HepG2 (cell line): ENCODE data around the gene LRRC63. TPM values are rescaled to one million over a fixed set of nuclear protein-coding genes. Genes with fewer than 3 reads are reported as not detected.
"Not testable (repeated sequence)": the region's sequence is repeated elsewhere in the genome, so short reads cannot be mapped to it uniquely, and the experiment has no call there.

Source experiments
- ATAC-seq: fragments of 200-7000 bp; cut with Tn5 transposase; 3 replicates; pipeline ENCODE4 v1.9.1; 2020; ENCODE audit warnings: mild to moderate bottlenecking, moderate library complexity
- BruUV-seq: library from RNA; stranded (reverse); fragments of 400-500 nt; replicated peaks from 2 replicates; lab custom pipeline; 2021; lab: Mats Ljungman, UMichigan
- CTCF ChIA-PET: fragments of 300-600 bp; formaldehyde crosslinking; extraction: SDS; loops from one replicate; lab custom pipeline; 2021; ENCODE audit warnings: low total read pairs, inconsistent platforms, low intra/inter-chr PET ratio; lab: Yijun Ruan, JAX
- POLR2A ChIA-PET: fragments of 350-600 bp; sonication (Branson Sonifier 250); formaldehyde crosslinking; loops from one replicate; lab custom pipeline; 2020; ENCODE audit warnings: antibody characterized with exemption, inconsistent platforms; lab: Yijun Ruan, JAX
- DNase-seq: peaks from one replicate; pipeline ENCODE4 v3.0.0-alpha.2; 2015; ENCODE audit warnings: low spot score
- FAIRE-seq: peaks from 3 replicates; lab custom pipeline; 2011; peaks lifted over from hg19 to GRCh38; lab: Jason Lieb, UNC
- H2AFZ ChIP-seq: one replicate; pipeline ENCODE4 v1.6.1; 2011; ENCODE audit warnings: low read length, inconsistent platforms
- H3K27ac ChIP-seq: fragments of 300-600 bp; 3 replicates; pipeline ENCODE4 v1.8.0; 2011; ENCODE audit warnings: mixed run types, mild to moderate bottlenecking, mixed read lengths, low read length, inconsistent platforms; ENCODE audit not compliant: insufficient read depth; ENCODE audit errors: extremely low read length
- H3K27me3 ChIP-seq, 2 experiments: fragments of 200-600 bp in 1 of 2; 2 replicates in 1 of 2; 3 replicates in 1 of 2; pipeline versions ENCODE4 v1.6.0 to v1.8.0; 2011; ENCODE audit warnings: low read length in 2 of 2, mild to moderate bottlenecking in 2 of 2, moderate library complexity in 2 of 2, inconsistent platforms in 1 of 2; ENCODE audit not compliant: insufficient read depth in 2 of 2, control insufficient read depth in 1 of 2
- H3K36me3 ChIP-seq, 2 experiments: fragments of 200-600 bp in 1 of 2; replicated peaks in 1 of 2; 2 replicates in 1 of 2; 3 replicates in 1 of 2; pipeline versions ENCODE4 v1.5.1 to v1.8.0; 2011; ENCODE audit warnings: low read length in 2 of 2, inconsistent platforms in 1 of 2; ENCODE audit not compliant: insufficient read depth in 2 of 2, control insufficient read depth in 1 of 2
- H3K4me1 ChIP-seq: 2 replicates; pipeline ENCODE4 v1.5.1; 2012; ENCODE audit warnings: low read length, inconsistent platforms; ENCODE audit not compliant: insufficient read depth
- H3K4me2 ChIP-seq: 2 replicates; pipeline ENCODE4 v1.6.0; 2011; ENCODE audit warnings: low read depth, low read length, inconsistent platforms
- H3K4me3 ChIP-seq, 3 experiments: fragments of 200-600 bp in 1 of 3; sonication (generic), shearing (Covaris generic) in 1 of 3; replicated peaks in 1 of 3; 2 replicates each; pipeline ENCODE4 v1.5.1; 2011 to 2016; ENCODE audit warnings: low read length in 3 of 3, inconsistent platforms in 2 of 3, low read depth in 2 of 3, mild to moderate bottlenecking in 2 of 3, control low read depth in 1 of 3, mixed read lengths in 1 of 3; ENCODE audit not compliant: insufficient read depth in 1 of 3
- H3K79me2 ChIP-seq: one replicate; pipeline ENCODE4 v1.6.1; 2011; ENCODE audit warnings: low read length, inconsistent platforms; ENCODE audit not compliant: insufficient read depth
- H3K9ac ChIP-seq: 2 replicates; pipeline ENCODE4 v1.6.0; 2011; ENCODE audit warnings: mild to moderate bottlenecking, low read depth, low read length, inconsistent platforms; ENCODE audit not compliant: insufficient read depth
- H3K9me3 ChIP-seq: 2 replicates; pipeline ENCODE4 v1.5.1; 2012; ENCODE audit warnings: mild to moderate bottlenecking, low read length
- H4K20me1 ChIP-seq: 2 replicates; pipeline ENCODE4 v1.6.0; 2011; ENCODE audit warnings: inconsistent platforms, mild to moderate bottlenecking, low read length, moderate library complexity; ENCODE audit not compliant: insufficient read depth
- HNF4A ChIP-seq: sonication (generic); formaldehyde crosslinking; IDR thresholded peaks from 2 replicates; pipeline ENCODE4 v1.4.0; 2020; ENCODE audit warnings: missing genetic modification reagents
- HNF4G ChIP-seq, 2 experiments: sonication (generic) in 1 of 2; formaldehyde crosslinking in 1 of 2; IDR thresholded peaks; 2 replicates each; pipeline versions ENCODE4 v1.4.0 to v1.6.1; 2011 to 2020; ENCODE audit warnings: borderline replicate concordance in 2 of 2, low read depth in 2 of 2, mild to moderate bottlenecking in 2 of 2, low read length in 1 of 2, missing genetic modification reagents in 1 of 2, moderate library complexity in 1 of 2
- PAXIP1 ChIP-seq: sonication (generic); formaldehyde crosslinking; conservative IDR thresholded peaks from 2 replicates; pipeline ENCODE4 v1.4.0; 2020; ENCODE audit warnings: mild to moderate bottlenecking, missing genetic modification reagents, moderate library complexity
- PITX1 ChIP-seq: sonication (generic); formaldehyde crosslinking; IDR thresholded peaks from 2 replicates; pipeline ENCODE4 v1.5.1; 2020; ENCODE audit warnings: mild to moderate bottlenecking, missing genetic modification reagents
- ZNF281 ChIP-seq: sonication (generic); formaldehyde crosslinking; IDR thresholded peaks from 2 replicates; pipeline ENCODE4 v1.4.0; 2020; ENCODE audit warnings: missing genetic modification reagents, borderline replicate concordance
- WGBS: methylation state at CpG from one replicate; pipeline ENCODE4 v1.1.6; 2017; ENCODE audit warnings: low lambda C conversion rate; 5-methylcytosine and 5-hydroxymethylcytosine counted together
- in situ Hi-C: cut with HindIII; loops from 2 replicates; pipeline ENCODE4 v1.10.0; 2017; ENCODE audit warnings: low pct_unique_long_range_greater_than_20kb; ENCODE audit not compliant: extremely low pct_ligation_motif_present
- intact Hi-C: fragments of 100-400 bp; cut with micrococcal nuclease; formaldehyde crosslinking; loops from one replicate; pipeline ENCODE4 v1.10.0; 2022; ENCODE audit not compliant: unreplicated experiment
- polyA plus RNA-seq, 8 experiments: library from polyadenylated mRNA; depleted of rRNA in 3 of 8; stranded (reverse) in 7 of 8; unstranded in 1 of 8; fragments of >200 nt; fragmentation: Illumina TruSeq in 4 of 8; extraction: Trizol in 4 of 8; gene quantifications; 2 replicates each; pipeline versions ENCODE4 v1.2.1 to v1.2.3, GENCODE V29; 2011 to 2016; ENCODE audit warnings: low read depth in 4 of 8, missing spikeins in 1 of 8, mixed read lengths in 1 of 8; ENCODE audit not compliant: insufficient read depth in 1 of 8
- total RNA-seq, 5 experiments: library from RNA; depleted of rRNA; stranded (reverse); fragments of >200 nt; fragmentation: Illumina TruSeq; extraction: Trizol; gene quantifications; 2 replicates each; pipeline ENCODE4 v1.2.3, GENCODE V29; 2016; ENCODE audit warnings: low read depth in 1 of 5

The LRRC63 gene
- total and polyA plus RNA-seq, 2 of the 13 experiments (the other 11 are each of a cell fraction or from before 2014, with no cell fraction given) = not detected

GRCh38 chr13:46220234-46220633, 8.5 kb downstream of the LRRC63 start:
- H4K20me1 ChIP-seq; in situ Hi-C loops; H3K9me3 ChIP-seq; H3K27me3 ChIP-seq; H3K79me2 ChIP-seq; CTCF ChIA-PET; H2AFZ ChIP-seq; H3K27ac ChIP-seq; FAIRE-seq; BruUV-seq; H3K9ac ChIP-seq; POLR2A ChIA-PET; H3K4me3 ChIP-seq; H3K36me3 ChIP-seq; intact Hi-C loops; TF ChIP-seq HNF4G (CRISPR knock-in tag; IDR thresholded peaks at IDR 0.05; ENCODE audit: borderline replicate concordance, low read depth): not testable (repeated sequence)
- H3K4me1 ChIP-seq = peaks cover 12% of the 10 kb centered on the region; the same call in 1 of the 2 replicates
- TF ChIP-seq ZNF281 (CRISPR knock-in tag) = peak; percentile 90
- peak; percentile 62 for TF ChIP-seq HNF4A
- TF ChIP-seq HNF4G (IDR thresholded peaks at IDR 0.05; ENCODE audit: borderline replicate concordance, low read depth, low read length) = 0 out of 2 replicates have a peak, but pooled peaks have one; percentile 9
- peak; percentile 45; the same call in 1 of the 2 replicates for TF ChIP-seq PITX1
- TF ChIP-seq PAXIP1 (CRISPR knock-in tag) = peak; percentile 62
- ATAC-seq (peak; percentile 87), DNase-seq (peak; percentile 75)
- peak overlapping the region; percentile 35; the same call in 1 of the 2 replicates for H3K4me2 ChIP-seq
- no CpG with 5 or more reads among the region's 2 CpGs for WGBS
